Uterus (tissue), 4 donors: Measurements from ENCODE around the gene CARS1. TPM values are rescaled to one million over a fixed set of nuclear protein-coding genes. Genes with fewer than 3 reads are reported as not detected.

Source experiments
- DNase-seq, 2 donors: peaks; one replicate each; pipeline ENCODE4 v3.0.0-alpha.2; 2019 to 2020
- H3K27ac ChIP-seq, 2 donors: fragments of 200-600 bp; sonication (generic); 1 replicate in 1 of 2; 2 replicates in 1 of 2; pipeline ENCODE4 v1.5.1; 2016 to 2018
- H3K27me3 ChIP-seq, 2 donors: fragments of 200-600 bp; sonication (generic); one replicate each; pipeline ENCODE4 v1.5.1; 2018 to 2019; ENCODE audit warnings: control low read depth in 1 of 2
- H3K36me3 ChIP-seq, 2 donors: fragments of 200-600 bp; sonication (generic); one replicate each; pipeline ENCODE4 v1.5.1; 2019; ENCODE audit warnings: control low read depth in 1 of 2
- H3K4me1 ChIP-seq, 2 donors: fragments of 200-600 bp; sonication (generic); one replicate each; pipeline ENCODE4 v1.5.1; 2018 to 2019; ENCODE audit warnings: control low read depth in 1 of 2
- H3K4me3 ChIP-seq, 2 donors: fragments of 200-600 bp; sonication (generic); 1 replicate in 1 of 2; 2 replicates in 1 of 2; pipeline ENCODE4 v1.5.1; 2018 to 2019; ENCODE audit warnings: mild to moderate bottlenecking in 1 of 2
- H3K9me3 ChIP-seq, 2 donors: fragments of 200-600 bp; sonication (generic); one replicate each; pipeline ENCODE4 v1.5.1; 2019; ENCODE audit warnings: control low read depth in 1 of 2
- CTCF ChIP-seq, 4 experiments: fragments of 200-600 bp in 2 of 4; fragments of 450-650 bp in 2 of 4; sonication (generic) in 2 of 4; IDR thresholded peaks; one replicate each; pipeline ENCODE4 v1.5.1; 2016 to 2019; ENCODE audit warnings: antibody characterized with exemption in 4 of 4, mild to moderate bottlenecking in 2 of 4, moderate library complexity in 1 of 4
- POLR2A ChIP-seq, 2 donors: fragments of 450-650 bp; IDR thresholded peaks; one replicate each; pipeline ENCODE4 v1.6.1; 2016; ENCODE audit warnings: antibody characterized with exemption in 2 of 2, mild to moderate bottlenecking in 1 of 2, moderate library complexity in 1 of 2
- intact Hi-C: fragments of 100-400 bp; cut with DNase I; formaldehyde crosslinking; loops from one replicate; pipeline ENCODE4 v1.15.1; 2023; ENCODE audit warnings: low total_unique reads
- total RNA-seq, 4 donors: library from RNA; depleted of rRNA in 3 of 4; stranded (reverse); fragments of >200 nt in 3 of 4; gene quantifications; one replicate each; pipeline versions ENCODE4 v1.1.0 to v1.2.4, GENCODE V29; 2014 to 2023
- donor health status: DM: yes; HTN: yes; CAD: no.

CARS1 gene
- total RNA-seq, 4 donors from 2014 or later, result 13.2 to 39.5 (median 27.4) TPM

GRCh38 chr11:2980168-2980840 lies 76.9 kb downstream of the CARS1 start:
- no peak for TF ChIP-seq POLR2A (IDR thresholded peaks at IDR 0.05)
- TF ChIP-seq CTCF (IDR thresholded peaks at IDR 0.05), result no peak
- Histone ChIP-seq H3K4me1 (peaks cover 0 to 4% of the 10 kb centered on the region in 2 donors), H3K9me3 (no peaks in the 10 kb centered on the region), H3K36me3 (no peaks in the 10 kb centered on the region), H3K4me3 (no peak overlapping the region), H3K27ac (no peak overlapping the region), H3K27me3 (no peaks in the 10 kb centered on the region)
- intact Hi-C loops, result no loop called here
- DNase-seq, result no peak

- Histone ChIP-seq H3K4me3 (no peak overlapping the region), H3K27me3 (no peaks in the 10 kb centered on the region), H3K9me3 (no peaks in the 10 kb centered on the region), H3K36me3 (no peaks in the 10 kb centered on the region), H3K27ac (no peak overlapping the region), H3K4me1 (peaks cover 0 to 1% of the 10 kb centered on the region in 2 donors)
- DNase-seq, result no peak
- TF ChIP-seq CTCF (IDR thresholded peaks at IDR 0.05), result no peak
- no peak for TF ChIP-seq POLR2A (IDR thresholded peaks at IDR 0.05)
- intact Hi-C loops, result no loop called here
Measured at GRCh38 chr11:2977113-2977512, 80.1 kb downstream of the CARS1 start.

- Histone ChIP-seq H3K4me1 (no peaks in the 10 kb centered on the region), H3K9me3 (no peaks in the 10 kb centered on the region), H3K27me3 (no peaks in the 10 kb centered on the region), H3K36me3 (no peaks in the 10 kb centered on the region), H3K4me3 (no peak overlapping the region), H3K27ac (no peak overlapping the region)
- TF ChIP-seq CTCF (IDR thresholded peaks at IDR 0.05) (no peak), POLR2A (IDR thresholded peaks at IDR 0.05) (no peak)
- intact Hi-C loops, result no loop called here
- DNase-seq, result no peak
Measured at GRCh38 chr11:2976294-2977063, 80.7 kb downstream of the CARS1 start.

GRCh38 chr11:2975594-2975993 lies 81.6 kb downstream of the CARS1 start:
- no peaks in the 10 kb centered on the region for H3K9me3 ChIP-seq
- intact Hi-C loops, result no loop called here
- H3K27me3 ChIP-seq, result no peaks in the 10 kb centered on the region
- no peak overlapping the region for H3K27ac ChIP-seq
- H3K4me3 ChIP-seq, result no peak overlapping the region
- H3K36me3 ChIP-seq, result no peaks in the 10 kb centered on the region
- H3K4me1 ChIP-seq, result no peaks in the 10 kb centered on the region
- no peak for DNase-seq
- TF ChIP-seq POLR2A (IDR thresholded peaks at IDR 0.05) (no peak), CTCF (IDR thresholded peaks at IDR 0.05) (no peak)

GRCh38 chr11:2974272-2974671 lies 83.0 kb downstream of the CARS1 start:
- Histone ChIP-seq H3K4me1 (no peaks in the 10 kb centered on the region), H3K27ac (no peak overlapping the region), H3K27me3 (no peaks in the 10 kb centered on the region), H3K36me3 (no peaks in the 10 kb centered on the region), H3K9me3 (no peaks in the 10 kb centered on the region), H3K4me3 (no peak overlapping the region)
- intact Hi-C loops, result no loop called here
- DNase-seq, result no peak
- TF ChIP-seq CTCF (IDR thresholded peaks at IDR 0.05) (no peak), POLR2A (IDR thresholded peaks at IDR 0.05) (no peak)
